DMS 273 (cell line): ENCODE measurements around the gene DZIP1L.

Experiments
- DNase-seq: peaks from one replicate; lab custom pipeline; 2025; ENCODE audit not compliant: unreplicated experiment; lab: John Stamatoyannopoulos, UW

Gene DZIP1L

GRCh38 chr3:138038725-138039462 is 76.5 kb downstream of the DZIP1L start:
- no peak for DNase-seq

- no peak for DNase-seq
Measured at GRCh38 chr3:138036572-138036971, 78.8 kb downstream of the DZIP1L start.

DNA sequence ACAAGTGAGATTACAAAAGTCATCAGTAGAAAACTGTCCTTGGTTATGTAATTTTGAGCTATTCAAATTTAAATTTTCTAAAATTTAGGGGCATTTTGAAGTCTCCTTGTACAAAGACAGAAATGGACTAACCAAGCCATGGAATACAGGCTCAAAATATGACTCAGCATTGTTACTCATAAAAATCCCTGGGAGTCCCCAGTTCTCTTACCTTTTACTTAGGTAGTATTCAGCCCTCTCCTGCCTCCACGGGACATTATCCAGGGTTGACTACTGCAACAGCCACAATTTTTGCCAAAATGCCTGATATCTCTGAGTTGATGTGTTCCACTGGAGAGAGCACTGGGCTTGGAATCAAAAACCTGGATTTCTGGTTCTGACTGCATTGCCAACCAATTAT is 80.5 kb downstream of the DZIP1L start:
- DNase-seq: no peak

DNA sequence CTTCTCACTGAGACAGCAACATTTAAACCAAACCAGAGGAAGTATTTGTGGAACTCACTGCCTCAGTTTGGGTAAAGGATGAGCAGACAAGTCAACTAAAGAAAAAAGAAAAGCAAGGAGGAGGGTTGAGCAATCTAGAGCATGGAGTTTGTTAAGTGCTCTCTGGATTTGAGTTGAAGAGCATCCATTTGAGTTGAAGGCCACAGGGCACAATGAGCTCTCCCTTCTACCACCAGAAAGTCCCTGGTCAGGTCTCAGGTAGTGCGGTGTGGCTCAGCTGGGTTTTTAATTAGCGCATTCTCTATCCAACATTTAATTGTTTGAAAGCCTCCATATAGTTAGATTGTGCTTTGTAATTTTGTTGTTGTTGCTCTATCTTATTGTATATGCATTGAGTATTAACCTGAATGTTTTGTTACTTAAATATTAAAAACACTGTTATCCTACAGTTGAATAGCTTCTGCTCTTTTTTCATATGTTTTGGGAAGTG is 82.2 kb downstream of the DZIP1L start:
- DNase-seq: no peak

DNA sequence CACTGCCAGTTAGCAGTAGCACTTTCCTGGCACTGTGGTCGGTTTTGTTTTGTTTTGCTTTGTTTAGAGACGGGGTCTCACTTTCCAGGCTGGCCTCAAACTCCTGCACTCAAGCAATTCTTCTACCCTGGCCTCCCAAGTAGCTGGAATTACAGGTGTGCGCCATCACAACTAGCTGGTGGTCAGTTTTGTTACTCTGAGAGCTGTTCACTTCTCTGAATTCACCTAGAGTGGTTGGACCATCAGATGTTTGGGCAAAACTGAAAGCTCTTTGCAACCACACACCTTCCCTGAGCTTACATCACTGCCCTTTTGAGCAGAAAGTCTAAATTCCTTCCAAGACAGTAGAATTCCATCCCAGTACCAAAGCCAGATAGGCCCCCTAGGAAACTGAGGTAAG is 82.8 kb downstream of the DZIP1L start:
- DNase-seq: no peak

GRCh38 chr3:138031536-138031935 is 83.9 kb downstream of the DZIP1L start:
- DNase-seq: no peak

DNA sequence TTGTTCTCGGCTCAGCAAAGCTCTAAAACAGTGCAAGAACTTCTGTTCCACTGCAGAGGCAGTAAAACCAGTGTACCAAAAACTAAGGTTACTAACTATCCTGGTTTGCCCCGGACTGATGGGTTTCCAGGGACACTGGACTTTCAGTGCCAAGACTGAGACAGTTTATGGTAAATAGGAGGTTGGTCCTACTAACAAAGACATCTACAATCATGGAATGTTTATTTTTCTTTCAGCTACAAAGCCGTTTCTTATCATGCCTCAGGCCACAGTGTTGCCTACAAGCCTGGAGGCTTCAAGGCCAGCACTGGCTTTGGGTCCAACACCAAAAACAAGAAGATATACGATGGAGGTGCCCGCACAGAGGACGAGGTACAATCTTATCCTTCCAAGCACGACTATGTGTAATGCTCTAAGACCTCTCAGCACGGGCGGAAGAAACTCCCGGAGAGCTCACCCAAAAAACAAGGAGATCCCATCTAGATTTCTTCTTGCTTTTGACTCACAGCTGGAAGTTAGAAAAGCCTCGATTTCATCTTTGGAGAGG is 84.6 kb downstream of the DZIP1L start:
- no peak for DNase-seq

DNA sequence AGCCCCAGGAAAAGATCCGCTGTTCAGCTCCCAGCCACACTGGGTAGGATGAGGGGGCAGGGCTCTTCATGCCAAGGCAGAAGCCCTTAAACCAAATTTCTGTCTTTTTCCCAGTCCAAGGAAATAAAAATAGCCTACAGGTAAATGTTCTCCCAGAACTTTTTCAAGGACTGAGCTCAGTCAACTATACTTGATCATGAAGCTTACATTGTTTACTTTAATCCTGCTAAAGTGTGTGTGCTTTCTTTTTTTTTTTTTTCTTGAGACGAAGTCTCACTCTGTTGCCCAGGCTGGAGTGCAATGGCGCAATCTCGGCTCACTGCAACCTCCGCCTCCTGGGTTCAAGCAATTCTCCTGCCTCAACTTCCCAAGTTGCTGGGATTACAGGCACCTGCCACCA is 87.6 kb downstream of the DZIP1L start:
- no peak for DNase-seq

- no peak for DNase-seq
Measured at GRCh38 chr3:138025553-138025952, 89.9 kb downstream of the DZIP1L start.

GRCh38 chr3:138023754-138024153 is 91.7 kb downstream of the DZIP1L start:
- DNase-seq: no peak

DNA sequence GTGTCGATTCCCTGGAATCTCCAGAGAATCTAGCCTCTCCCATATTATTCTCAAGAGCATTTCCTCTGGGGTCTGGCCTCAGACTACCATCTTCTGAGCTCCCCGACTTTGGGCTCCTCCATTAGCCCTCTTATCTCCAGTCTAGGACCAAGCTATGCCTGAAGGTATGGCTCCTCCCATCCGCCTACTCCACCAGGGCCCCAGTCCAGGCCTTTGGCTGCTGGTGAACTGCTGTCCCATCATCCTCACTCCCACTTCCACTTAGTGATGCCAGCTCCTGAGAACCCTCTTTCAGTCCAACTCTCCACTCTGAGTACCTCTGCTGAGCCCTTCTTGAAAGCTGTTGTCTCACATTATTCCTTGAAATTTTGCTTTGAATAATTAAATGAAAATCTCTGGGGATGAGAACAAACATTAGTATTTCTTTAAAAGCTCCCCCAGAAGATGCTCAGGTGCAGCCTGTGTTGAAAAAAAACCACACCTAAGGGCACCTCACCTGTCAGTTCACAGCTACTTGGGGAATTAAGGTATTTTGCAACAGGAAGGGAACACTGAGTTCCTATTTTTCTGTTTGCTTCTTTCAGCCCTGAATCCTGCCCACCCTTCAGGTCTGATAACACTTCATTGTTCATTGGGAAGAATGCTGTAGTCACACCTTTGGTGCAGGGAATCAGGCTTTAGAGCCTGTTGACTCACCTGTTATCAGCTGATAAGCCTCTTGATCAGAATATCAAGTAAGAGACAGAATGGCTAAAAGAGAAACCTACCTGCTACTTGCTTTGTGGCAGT is 95.9 kb downstream of the DZIP1L start:
- DNase-seq: no peak

GRCh38 chr3:138016065-138016464 is 99.3 kb downstream of the DZIP1L start:
- DNase-seq: no peak

DNA sequence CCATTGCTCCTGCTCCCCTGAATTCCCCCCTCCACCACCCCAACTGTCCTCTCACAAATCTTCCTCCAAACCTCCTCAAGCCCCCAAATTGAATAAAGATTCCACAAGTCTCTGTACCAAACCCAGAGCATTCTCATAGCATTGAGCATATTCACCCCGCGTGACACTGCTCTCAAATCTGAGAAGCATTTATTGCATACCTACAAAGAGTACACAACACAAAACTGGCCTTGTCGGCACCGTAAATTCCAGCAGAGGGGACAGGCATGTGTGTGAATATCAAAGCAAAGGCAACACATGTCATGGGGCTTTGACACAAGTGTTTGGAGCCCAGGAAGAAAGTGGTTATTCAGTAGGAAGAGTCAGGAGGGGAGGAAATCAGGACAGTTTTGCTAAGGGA is 102.9 kb downstream of the DZIP1L start:
- DNase-seq: no peak
